ENCODE data around the gene FREM1.

The FREM1 gene

GRCh38 chr9:14849851-14850250 lies 60.4 kb downstream of the FREM1 start:
- Histone ChIP-seq H3K27ac (ENCODE audit: insufficient read depth, low read depth, low read length, poor library complexity, severe bottlenecking) (no peak overlapping the region), H3K4me3 (ENCODE audit: insufficient read depth, low read depth, low read length) (no peak overlapping the region), H3K36me3 (ENCODE audit: control insufficient read depth, insufficient read depth, low read length) (no peaks in the 10 kb centered on the region), H3K9me3 (ENCODE audit: control insufficient read depth, low read length) (no peaks in the 10 kb centered on the region), H3K27me3 (ENCODE audit: control insufficient read depth, insufficient read depth, low read length, poor library complexity, severe bottlenecking) (no peaks in the 10 kb centered on the region), H3K4me1 (ENCODE audit: control insufficient read depth, insufficient read depth, low read length) (peaks cover 6% of the 10 kb centered on the region)
- 82 to 85% methylated on average over 3 to 4 of the region's 4 CpGs for WGBS, 2 experiments

- Histone ChIP-seq H3K4me3 (ENCODE audit: insufficient read depth, low read depth, low read length) (no peak overlapping the region), H3K9me3 (ENCODE audit: control insufficient read depth, low read length) (no peaks in the 10 kb centered on the region), H3K27me3 (ENCODE audit: control insufficient read depth, insufficient read depth, low read length, poor library complexity, severe bottlenecking) (no peaks in the 10 kb centered on the region), H3K4me1 (ENCODE audit: control insufficient read depth, insufficient read depth, low read length) (peaks cover 6% of the 10 kb centered on the region), H3K36me3 (ENCODE audit: control insufficient read depth, insufficient read depth, low read length) (no peaks in the 10 kb centered on the region), H3K27ac (ENCODE audit: insufficient read depth, low read depth, low read length, poor library complexity, severe bottlenecking) (no peak overlapping the region)
- WGBS, 2 experiments, result 90% methylated on average over 3 of the region's 3 CpGs
Measured at GRCh38 chr9:14849296-14849695, 60.9 kb downstream of the FREM1 start.

GRCh38 chr9:14846871-14847311 lies 63.3 kb downstream of the FREM1 start:
- no peaks in the 10 kb centered on the region for H3K9me3 ChIP-seq (ENCODE audit: control insufficient read depth, low read length)
- peaks cover 6% of the 10 kb centered on the region for H3K4me1 ChIP-seq (ENCODE audit: control insufficient read depth, insufficient read depth, low read length)
- WGBS, 2 experiments, result 21 to 30% methylated on average over 3 of the region's 3 CpGs
- no peaks in the 10 kb centered on the region for H3K27me3 ChIP-seq (ENCODE audit: control insufficient read depth, insufficient read depth, low read length, poor library complexity, severe bottlenecking)
- no peak overlapping the region for H3K27ac ChIP-seq (ENCODE audit: insufficient read depth, low read depth, low read length, poor library complexity, severe bottlenecking)
- no peak overlapping the region for H3K4me3 ChIP-seq (ENCODE audit: insufficient read depth, low read depth, low read length)
- no peaks in the 10 kb centered on the region for H3K36me3 ChIP-seq (ENCODE audit: control insufficient read depth, insufficient read depth, low read length)

GRCh38 chr9:14843163-14843562 lies 67.1 kb downstream of the FREM1 start:
- Histone ChIP-seq H3K27me3 (ENCODE audit: control insufficient read depth, insufficient read depth, low read length, poor library complexity, severe bottlenecking) (no peaks in the 10 kb centered on the region), H3K36me3 (ENCODE audit: control insufficient read depth, insufficient read depth, low read length) (no peaks in the 10 kb centered on the region)
- WGBS, 2 experiments, result 89 to 100% methylated on average over 1 of the region's 2 CpGs

GRCh38 chr9:14842269-14842668 lies 68.0 kb downstream of the FREM1 start:
- 89 to 94% methylated on average over 10 of the region's 10 CpGs for WGBS, 2 experiments
- H3K27me3 ChIP-seq (ENCODE audit: control insufficient read depth, insufficient read depth, low read length, poor library complexity, severe bottlenecking), result no peaks in the 10 kb centered on the region
- no peaks in the 10 kb centered on the region for H3K4me1 ChIP-seq (ENCODE audit: control insufficient read depth, insufficient read depth, low read length)
- H3K9me3 ChIP-seq (ENCODE audit: control insufficient read depth, low read length), result no peaks in the 10 kb centered on the region
- H3K27ac ChIP-seq (ENCODE audit: insufficient read depth, low read depth, low read length, poor library complexity, severe bottlenecking), result no peak overlapping the region
- no peaks in the 10 kb centered on the region for H3K36me3 ChIP-seq (ENCODE audit: control insufficient read depth, insufficient read depth, low read length)
- no peak overlapping the region for H3K4me3 ChIP-seq (ENCODE audit: insufficient read depth, low read depth, low read length)

More at GRCh38 chr9:14843163-14843562, 67.1 kb downstream of the FREM1 start:
- Histone ChIP-seq H3K4me1 (ENCODE audit: control insufficient read depth, insufficient read depth, low read length) (no peaks in the 10 kb centered on the region), H3K27ac (ENCODE audit: insufficient read depth, low read depth, low read length, poor library complexity, severe bottlenecking) (no peak overlapping the region), H3K9me3 (ENCODE audit: control insufficient read depth, low read length) (no peaks in the 10 kb centered on the region), H3K4me3 (ENCODE audit: insufficient read depth, low read depth, low read length) (no peak overlapping the region)

- Histone ChIP-seq H3K4me3 (ENCODE audit: insufficient read depth, low read depth, low read length) (no peak overlapping the region), H3K4me1 (ENCODE audit: control insufficient read depth, insufficient read depth, low read length) (no peaks in the 10 kb centered on the region), H3K27ac (ENCODE audit: insufficient read depth, low read depth, low read length, poor library complexity, severe bottlenecking) (no peak overlapping the region), H3K27me3 (ENCODE audit: control insufficient read depth, insufficient read depth, low read length, poor library complexity, severe bottlenecking) (no peaks in the 10 kb centered on the region), H3K9me3 (ENCODE audit: control insufficient read depth, low read length) (no peaks in the 10 kb centered on the region), H3K36me3 (ENCODE audit: control insufficient read depth, insufficient read depth, low read length) (no peaks in the 10 kb centered on the region)
- WGBS, 2 experiments, result 87 to 89% methylated on average over 3 of the region's 3 CpGs
Measured at GRCh38 chr9:14838701-14839100, 71.5 kb downstream of the FREM1 start.

GRCh38 chr9:14836885-14837284 lies 73.3 kb downstream of the FREM1 start:
- H3K9me3 ChIP-seq (ENCODE audit: control insufficient read depth, low read length), result no peaks in the 10 kb centered on the region
- H3K27me3 ChIP-seq (ENCODE audit: control insufficient read depth, insufficient read depth, low read length, poor library complexity, severe bottlenecking), result no peaks in the 10 kb centered on the region
- H3K27ac ChIP-seq (ENCODE audit: insufficient read depth, low read depth, low read length, poor library complexity, severe bottlenecking), result no peak overlapping the region
- no peaks in the 10 kb centered on the region for H3K36me3 ChIP-seq (ENCODE audit: control insufficient read depth, insufficient read depth, low read length)
- 94 to 96% methylated on average over 7 of the region's 7 CpGs for WGBS, 2 experiments
- no peaks in the 10 kb centered on the region for H3K4me1 ChIP-seq (ENCODE audit: control insufficient read depth, insufficient read depth, low read length)
- no peak overlapping the region for H3K4me3 ChIP-seq (ENCODE audit: insufficient read depth, low read depth, low read length)

GRCh38 chr9:14831661-14832060 lies 78.6 kb downstream of the FREM1 start:
- Histone ChIP-seq H3K27ac (ENCODE audit: insufficient read depth, low read depth, low read length, poor library complexity, severe bottlenecking) (no peak overlapping the region), H3K27me3 (ENCODE audit: control insufficient read depth, insufficient read depth, low read length, poor library complexity, severe bottlenecking) (no peaks in the 10 kb centered on the region), H3K9me3 (ENCODE audit: control insufficient read depth, low read length) (no peaks in the 10 kb centered on the region), H3K4me3 (ENCODE audit: insufficient read depth, low read depth, low read length) (no peak overlapping the region), H3K36me3 (ENCODE audit: control insufficient read depth, insufficient read depth, low read length) (no peaks in the 10 kb centered on the region), H3K4me1 (ENCODE audit: control insufficient read depth, insufficient read depth, low read length) (no peaks in the 10 kb centered on the region)
- WGBS, 2 experiments, result 94 to 96% methylated on average over 14 of the region's 14 CpGs

- Histone ChIP-seq H3K27ac (ENCODE audit: insufficient read depth, low read depth, low read length, poor library complexity, severe bottlenecking) (no peak overlapping the region), H3K4me1 (ENCODE audit: control insufficient read depth, insufficient read depth, low read length) (no peaks in the 10 kb centered on the region), H3K9me3 (ENCODE audit: control insufficient read depth, low read length) (no peaks in the 10 kb centered on the region), H3K4me3 (ENCODE audit: insufficient read depth, low read depth, low read length) (no peak overlapping the region), H3K27me3 (ENCODE audit: control insufficient read depth, insufficient read depth, low read length, poor library complexity, severe bottlenecking) (no peaks in the 10 kb centered on the region), H3K36me3 (ENCODE audit: control insufficient read depth, insufficient read depth, low read length) (no peaks in the 10 kb centered on the region)
- WGBS, 2 experiments, result 94 to 97% methylated on average over 6 of the region's 6 CpGs
Measured at GRCh38 chr9:14831074-14831473, 79.2 kb downstream of the FREM1 start.

- Histone ChIP-seq H3K27ac (ENCODE audit: insufficient read depth, low read depth, low read length, poor library complexity, severe bottlenecking) (no peak overlapping the region), H3K4me1 (ENCODE audit: control insufficient read depth, insufficient read depth, low read length) (no peaks in the 10 kb centered on the region), H3K27me3 (ENCODE audit: control insufficient read depth, insufficient read depth, low read length, poor library complexity, severe bottlenecking) (no peaks in the 10 kb centered on the region), H3K9me3 (ENCODE audit: control insufficient read depth, low read length) (no peaks in the 10 kb centered on the region), H3K36me3 (ENCODE audit: control insufficient read depth, insufficient read depth, low read length) (no peaks in the 10 kb centered on the region), H3K4me3 (ENCODE audit: insufficient read depth, low read depth, low read length) (no peak overlapping the region)
- WGBS, 2 experiments, result 88% methylated on average over 1 of the region's 1 CpG; no CpG with 5 or more reads in 1 of the 2 experiments
Measured at GRCh38 chr9:14830057-14830456, 80.2 kb downstream of the FREM1 start.

- Histone ChIP-seq H3K27ac (ENCODE audit: insufficient read depth, low read depth, low read length, poor library complexity, severe bottlenecking) (no peak overlapping the region), H3K4me3 (ENCODE audit: insufficient read depth, low read depth, low read length) (no peak overlapping the region), H3K36me3 (ENCODE audit: control insufficient read depth, insufficient read depth, low read length) (no peaks in the 10 kb centered on the region)
Measured at GRCh38 chr9:14829204-14829603, 81.0 kb downstream of the FREM1 start.

More at GRCh38 chr9:14829204-14829603, 81.0 kb downstream of the FREM1 start:
- Histone ChIP-seq H3K27me3 (ENCODE audit: control insufficient read depth, insufficient read depth, low read length, poor library complexity, severe bottlenecking) (no peaks in the 10 kb centered on the region), H3K9me3 (ENCODE audit: control insufficient read depth, low read length) (no peaks in the 10 kb centered on the region), H3K4me1 (ENCODE audit: control insufficient read depth, insufficient read depth, low read length) (no peaks in the 10 kb centered on the region)

Data from ectodermal cell (in vitro differentiated cells).